ENCODE results near the gene ZNF592. TPM values are rescaled to one million over a fixed set of nuclear protein-coding genes. Genes with fewer than 3 reads are reported as not detected.

ZNF592 gene
- total and polyA plus RNA-seq, 4 donors: 8.8 to 29.6 (median 16.2) TPM

DNA sequence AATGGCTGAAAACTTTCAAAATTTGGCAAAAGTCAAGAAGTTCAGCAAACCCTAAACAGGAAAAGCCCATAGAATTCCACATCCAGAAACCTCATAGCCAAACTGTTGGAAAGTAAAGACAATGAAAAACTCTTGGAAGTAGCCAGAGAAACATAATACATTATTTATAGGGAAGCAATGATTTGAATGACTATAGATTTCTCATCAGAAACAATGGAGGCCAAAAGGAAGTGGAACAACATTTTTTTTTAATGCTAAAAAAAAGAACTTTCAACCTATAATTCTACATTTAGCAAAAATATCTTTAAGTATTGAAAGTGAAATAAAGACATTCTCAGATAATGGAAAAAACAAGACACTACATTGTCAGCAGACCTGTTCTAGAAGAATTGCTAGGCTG, 99.0 kb downstream of the ZNF592 start:
- no peaks in the 10 kb centered on the region for H3K27me3 ChIP-seq (ENCODE audit: control insufficient read depth in 3 of 3, insufficient read depth in 3 of 3, low read length in 2 of 3)
- H3K9me3 ChIP-seq (ENCODE audit: control insufficient read depth in 4 of 4, insufficient read depth in 3 of 4, low read length in 3 of 4): peaks cover 0 to 5% (median 0%) of the 10 kb centered on the region in 4 donors
- DNase-seq (no peak), ATAC-seq (ENCODE audit: insufficient read depth, low FRiP score) (no peak)
- no peak overlapping the region for H3K4me3 ChIP-seq
- no peaks in the 10 kb centered on the region for H3K4me1 ChIP-seq (ENCODE audit: control insufficient read depth in 5 of 5, insufficient read depth in 5 of 5, low read length in 5 of 5)
- H3K36me3 ChIP-seq (ENCODE audit: control insufficient read depth in 4 of 4, insufficient read depth in 4 of 4, low read length in 4 of 4): peaks cover 0 to 12% (median 0%) of the 10 kb centered on the region in 4 donors
- no peak overlapping the region for H3K9ac ChIP-seq (ENCODE audit: insufficient read depth in 1 of 2, low read length in 2 of 2)
- TF ChIP-seq, protein P1, sequence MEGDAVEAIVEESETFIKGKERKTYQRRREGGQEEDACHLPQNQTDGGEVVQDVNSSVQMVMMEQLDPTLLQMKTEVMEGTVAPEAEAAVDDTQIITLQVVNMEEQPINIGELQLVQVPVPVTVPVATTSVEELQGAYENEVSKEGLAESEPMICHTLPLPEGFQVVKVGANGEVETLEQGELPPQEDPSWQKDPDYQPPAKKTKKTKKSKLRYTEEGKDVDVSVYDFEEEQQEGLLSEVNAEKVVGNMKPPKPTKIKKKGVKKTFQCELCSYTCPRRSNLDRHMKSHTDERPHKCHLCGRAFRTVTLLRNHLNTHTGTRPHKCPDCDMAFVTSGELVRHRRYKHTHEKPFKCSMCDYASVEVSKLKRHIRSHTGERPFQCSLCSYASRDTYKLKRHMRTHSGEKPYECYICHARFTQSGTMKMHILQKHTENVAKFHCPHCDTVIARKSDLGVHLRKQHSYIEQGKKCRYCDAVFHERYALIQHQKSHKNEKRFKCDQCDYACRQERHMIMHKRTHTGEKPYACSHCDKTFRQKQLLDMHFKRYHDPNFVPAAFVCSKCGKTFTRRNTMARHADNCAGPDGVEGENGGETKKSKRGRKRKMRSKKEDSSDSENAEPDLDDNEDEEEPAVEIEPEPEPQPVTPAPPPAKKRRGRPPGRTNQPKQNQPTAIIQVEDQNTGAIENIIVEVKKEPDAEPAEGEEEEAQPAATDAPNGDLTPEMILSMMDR (IDR thresholded peaks at IDR 0.05; ENCODE audit: control extremely low read depth, extremely low read depth): no peak
- H3K27ac ChIP-seq (ENCODE audit: low read depth in 1 of 2, low read length in 1 of 2): no peak overlapping the region

DNA sequence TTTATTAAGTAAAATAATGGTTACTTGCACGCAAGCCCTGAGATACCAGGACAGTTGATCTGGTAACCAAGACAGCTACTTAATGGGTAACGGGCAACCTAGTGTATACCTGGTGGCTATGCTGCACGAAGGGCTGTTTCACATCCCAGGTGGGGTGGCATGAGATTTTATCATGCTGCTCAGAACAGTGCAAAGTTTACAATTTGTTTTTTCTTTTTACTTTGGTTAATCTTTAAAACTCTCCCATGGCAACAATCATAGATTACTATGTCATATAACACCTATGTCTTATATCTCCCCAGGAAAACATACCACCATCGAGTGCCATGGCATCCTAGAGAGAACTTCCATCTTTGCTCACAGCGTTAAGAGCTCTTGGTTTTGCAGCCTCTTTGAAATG, 103.8 kb downstream of the ZNF592 start:
- H3K4me3 ChIP-seq: no peak overlapping the region
- H3K27ac ChIP-seq (ENCODE audit: low read depth in 1 of 2, low read length in 1 of 2): no peak overlapping the region
- TF ChIP-seq, protein P1 (IDR thresholded peaks at IDR 0.05; ENCODE audit: control extremely low read depth, extremely low read depth): no peak
- H3K36me3 ChIP-seq (ENCODE audit: control insufficient read depth in 4 of 4, insufficient read depth in 4 of 4, low read length in 4 of 4): peaks cover 0 to 7% (median 3%) of the 10 kb centered on the region in 4 donors
- WGBS, 2 donors: 92 to 94% methylated on average over 5 of the region's 5 CpGs
- H3K9ac ChIP-seq (ENCODE audit: insufficient read depth in 1 of 2, low read length in 2 of 2): no peak overlapping the region
- ATAC-seq (ENCODE audit: insufficient read depth, low FRiP score) (no peak), DNase-seq (no peak)
- no peaks in the 10 kb centered on the region for H3K27me3 ChIP-seq (ENCODE audit: control insufficient read depth in 3 of 3, insufficient read depth in 3 of 3, low read length in 2 of 3)
- H3K9me3 ChIP-seq (ENCODE audit: control insufficient read depth in 4 of 4, insufficient read depth in 3 of 4, low read length in 3 of 4): no peaks in the 10 kb centered on the region
- H3K4me1 ChIP-seq (ENCODE audit: control insufficient read depth in 5 of 5, insufficient read depth in 5 of 5, low read length in 5 of 5): peaks cover 0 to 3% (median 0%) of the 10 kb centered on the region in 5 donors

DNA sequence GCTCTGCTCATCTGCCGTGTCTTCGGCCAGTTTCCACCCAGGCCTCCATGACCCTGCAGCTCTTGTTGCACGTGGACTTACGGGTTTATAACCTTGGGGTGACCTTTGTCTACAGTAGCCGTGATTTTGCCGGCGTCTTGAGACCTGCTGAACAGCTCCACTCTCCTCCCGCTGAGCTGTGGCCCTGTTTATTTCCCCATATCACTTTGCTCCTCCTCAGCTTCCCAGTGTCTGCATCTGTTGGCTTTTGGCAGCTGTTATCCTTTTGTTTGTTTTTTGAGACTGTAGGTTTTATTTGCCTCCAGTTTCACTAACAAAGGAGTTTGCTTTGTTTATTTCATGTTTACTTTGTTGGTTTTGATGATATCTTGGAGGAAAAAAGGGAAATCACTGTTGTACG, 106.7 kb downstream of the ZNF592 start:
- H3K9ac ChIP-seq (ENCODE audit: insufficient read depth in 1 of 2, low read length in 2 of 2): no peak overlapping the region
- H3K4me1 ChIP-seq (ENCODE audit: control insufficient read depth in 5 of 5, insufficient read depth in 5 of 5, low read length in 5 of 5): peaks cover 0 to 6% (median 0%) of the 10 kb centered on the region in 5 donors
- no peaks in the 10 kb centered on the region for H3K9me3 ChIP-seq (ENCODE audit: control insufficient read depth in 4 of 4, insufficient read depth in 3 of 4, low read length in 3 of 4)
- H3K36me3 ChIP-seq (ENCODE audit: control insufficient read depth in 4 of 4, insufficient read depth in 4 of 4, low read length in 4 of 4): peaks cover 0 to 10% (median 3%) of the 10 kb centered on the region in 4 donors
- ATAC-seq (ENCODE audit: insufficient read depth, low FRiP score) (no peak), DNase-seq (peak in 2 of 3 donors; percentile 31 to 55)
- TF ChIP-seq, protein P1 (IDR thresholded peaks at IDR 0.05; ENCODE audit: control extremely low read depth, extremely low read depth): no peak
- no peak overlapping the region for H3K4me3 ChIP-seq
- H3K27me3 ChIP-seq (ENCODE audit: control insufficient read depth in 3 of 3, insufficient read depth in 3 of 3, low read length in 2 of 3): no peaks in the 10 kb centered on the region
- H3K27ac ChIP-seq (ENCODE audit: low read depth in 1 of 2, low read length in 1 of 2): peak overlapping the region in 1 of 2 donors; percentile 38
- 70 to 84% methylated on average over 9 of the region's 9 CpGs for WGBS, 2 donors

- H3K27ac ChIP-seq (ENCODE audit: low read depth in 1 of 2, low read length in 1 of 2): no peak overlapping the region
- H3K4me1 ChIP-seq (ENCODE audit: control insufficient read depth in 5 of 5, insufficient read depth in 5 of 5, low read length in 5 of 5): peaks cover 0 to 6% (median 0%) of the 10 kb centered on the region in 5 donors
- TF ChIP-seq, protein P1 (IDR thresholded peaks at IDR 0.05; ENCODE audit: control extremely low read depth, extremely low read depth): no peak
- H3K4me3 ChIP-seq: no peak overlapping the region
- DNase-seq (no peak), ATAC-seq (ENCODE audit: insufficient read depth, low FRiP score) (no peak)
- H3K27me3 ChIP-seq (ENCODE audit: control insufficient read depth in 3 of 3, insufficient read depth in 3 of 3, low read length in 2 of 3): no peaks in the 10 kb centered on the region
- no peaks in the 10 kb centered on the region for H3K9me3 ChIP-seq (ENCODE audit: control insufficient read depth in 4 of 4, insufficient read depth in 3 of 4, low read length in 3 of 4)
- H3K36me3 ChIP-seq (ENCODE audit: control insufficient read depth in 4 of 4, insufficient read depth in 4 of 4, low read length in 4 of 4): peaks cover 0 to 10% (median 2%) of the 10 kb centered on the region in 4 donors
- H3K9ac ChIP-seq (ENCODE audit: insufficient read depth in 1 of 2, low read length in 2 of 2): no peak overlapping the region
Observed at GRCh38 chr15:84855765-84856164, 107.4 kb downstream of the ZNF592 start.

Data from lung (tissue), 12 donors.